ENCODE measurements around the gene DCDC2C.
"Not testable (repeated sequence)": the region's sequence is repeated elsewhere in the genome, so short reads cannot be mapped to it uniquely, and the experiment has no call there.

DCDC2C gene, protein sequence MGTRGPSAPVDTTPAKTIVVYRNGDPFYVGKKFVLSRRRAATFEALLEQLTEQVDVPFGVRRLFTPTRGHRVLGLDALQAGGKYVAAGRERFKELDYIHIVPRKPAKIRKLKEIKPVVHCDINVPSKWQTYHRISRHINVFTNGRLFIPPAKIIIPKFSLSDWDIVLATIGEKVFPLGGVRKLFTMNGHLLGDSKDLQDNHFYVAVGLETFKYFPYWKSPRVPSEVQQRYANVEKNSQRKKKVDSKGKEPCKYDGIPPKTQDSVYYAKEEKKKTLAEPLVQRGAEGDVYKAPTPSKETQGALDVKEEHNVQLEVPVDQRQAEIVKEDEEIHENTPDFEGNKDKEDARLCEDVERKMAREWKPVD

DNA sequence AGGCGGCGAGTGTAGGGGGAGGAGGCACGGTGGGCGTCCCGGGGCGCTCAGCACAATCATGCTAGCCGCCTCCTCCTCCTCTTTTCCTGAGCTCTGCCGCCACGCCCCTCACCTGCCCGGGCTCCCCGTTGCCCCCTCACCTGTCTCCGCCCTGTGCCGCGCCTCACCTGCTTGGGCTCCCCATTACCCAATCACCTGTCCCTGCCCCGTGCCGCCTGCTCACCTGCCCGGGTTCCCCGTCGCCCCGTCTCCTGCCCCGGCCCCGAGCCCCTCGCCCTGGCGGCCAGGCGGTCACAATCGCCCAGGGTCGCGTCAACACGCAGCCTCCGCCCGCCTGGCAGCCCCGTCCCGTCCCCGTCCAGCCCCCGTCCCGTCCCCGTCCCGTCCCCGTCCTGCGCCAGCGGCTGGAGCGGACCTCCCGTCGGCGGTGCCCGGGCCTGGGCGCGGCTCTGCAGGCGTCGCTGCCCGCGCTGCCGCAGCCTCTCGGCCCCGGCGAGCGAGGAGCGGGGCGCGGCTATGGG lies at the start of gene DCDC2C:
Gene DCDC2C, plus strand, starts transcription at position 340 of the 521 bp plus-strand sequence. Its CDS starts 177 bp downstream, at position 517.
- DNase-seq, result no peak

DNA sequence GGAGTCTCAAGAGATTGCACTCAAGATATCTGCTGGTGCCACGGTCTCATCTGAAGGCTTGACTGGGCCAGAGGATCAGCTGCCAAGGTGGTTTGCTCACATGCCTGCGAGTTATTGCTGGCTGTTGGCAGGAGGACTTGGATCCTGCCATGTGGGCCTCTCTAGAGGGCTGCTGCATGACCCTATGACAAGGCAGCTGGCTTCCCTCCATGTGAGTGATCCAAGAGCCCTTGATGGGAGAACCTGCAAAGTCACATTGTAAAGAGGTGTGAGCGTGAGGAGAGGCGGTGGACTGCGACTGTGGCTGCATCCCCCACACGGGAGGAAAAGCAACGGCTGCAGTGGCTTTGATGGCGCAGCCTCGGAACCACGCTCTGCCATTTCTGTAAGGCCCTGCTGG lies 49.4 kb upstream of the DCDC2C start:
- no peak for DNase-seq

DNA sequence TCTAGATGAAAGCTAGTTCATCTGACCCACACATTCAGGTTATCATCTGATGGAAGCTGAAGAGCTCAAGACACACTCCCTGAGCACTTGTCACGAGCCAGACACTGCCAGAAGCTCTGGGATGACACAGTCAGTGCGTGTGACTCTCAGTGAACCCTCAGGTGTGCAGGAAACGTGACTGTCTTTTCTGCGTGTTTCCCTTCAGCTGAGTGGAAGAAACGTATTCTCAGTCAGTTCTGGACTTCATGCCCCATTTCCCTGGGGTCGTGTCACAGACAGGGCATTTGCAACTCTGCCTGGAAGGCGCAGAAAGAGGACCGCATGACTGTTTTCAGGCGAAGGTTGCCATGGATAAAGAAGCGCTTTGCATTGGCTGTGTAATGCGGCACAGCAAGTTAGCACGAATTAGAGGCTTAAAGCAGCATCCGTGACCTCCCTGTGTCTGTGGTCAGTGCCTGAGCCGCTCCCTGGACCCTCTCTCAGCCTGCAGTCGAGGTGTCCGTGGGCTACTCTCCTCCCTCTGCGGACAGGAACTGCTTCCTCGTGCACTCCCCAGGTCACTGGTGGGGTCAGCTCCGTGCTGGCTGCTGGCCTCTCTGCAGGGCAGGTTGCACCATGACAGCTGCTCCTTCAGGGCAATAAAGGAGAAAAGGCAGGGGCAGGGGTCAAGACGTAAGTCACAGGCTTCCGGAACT lies 48.7 kb upstream of the DCDC2C start:
- no peak for DNase-seq

DNA sequence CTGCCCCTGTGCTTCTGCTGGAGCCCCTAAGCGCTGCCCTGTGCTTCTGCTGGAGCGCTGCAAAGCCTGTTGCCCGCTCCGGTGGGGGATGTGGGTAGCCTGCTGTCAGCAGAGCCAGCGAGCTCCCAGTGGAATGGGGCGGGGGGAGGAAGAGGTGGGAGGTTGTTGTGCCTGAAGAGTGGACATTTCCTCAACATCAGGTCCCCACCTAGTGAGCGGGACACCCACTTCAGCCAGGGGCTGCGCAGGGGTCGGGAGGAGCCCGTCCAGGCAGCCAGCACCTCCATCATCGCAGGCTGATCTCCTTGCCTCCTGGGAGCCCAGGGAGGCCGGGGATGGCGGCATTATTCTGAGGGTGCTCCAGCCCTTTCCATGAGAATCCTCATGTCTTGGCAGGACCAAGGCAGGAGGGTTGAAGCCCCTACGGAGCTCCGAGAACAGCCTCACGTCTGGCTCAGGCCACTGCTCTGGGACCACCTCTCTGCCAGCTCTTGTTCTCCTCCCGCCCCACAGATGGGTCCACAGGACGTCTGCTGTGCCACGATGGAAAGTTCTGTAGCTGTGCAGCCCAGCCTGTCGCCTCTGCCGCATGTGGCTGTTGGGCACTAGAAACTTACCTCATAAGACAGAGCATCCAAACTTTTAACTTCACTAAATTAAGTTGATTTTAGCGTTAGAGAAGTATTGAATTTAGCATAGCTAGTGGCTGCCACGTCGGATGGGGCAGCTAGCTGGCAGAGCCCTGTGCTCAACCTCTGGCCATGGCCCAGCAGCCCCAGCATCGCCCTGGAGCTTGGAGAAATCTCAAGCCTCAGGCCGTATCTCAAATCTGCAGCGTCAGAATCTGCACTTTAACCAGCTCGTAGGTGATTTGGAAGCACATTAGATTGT lies 47.3 kb upstream of the DCDC2C start:
- no peak for DNase-seq

DNA sequence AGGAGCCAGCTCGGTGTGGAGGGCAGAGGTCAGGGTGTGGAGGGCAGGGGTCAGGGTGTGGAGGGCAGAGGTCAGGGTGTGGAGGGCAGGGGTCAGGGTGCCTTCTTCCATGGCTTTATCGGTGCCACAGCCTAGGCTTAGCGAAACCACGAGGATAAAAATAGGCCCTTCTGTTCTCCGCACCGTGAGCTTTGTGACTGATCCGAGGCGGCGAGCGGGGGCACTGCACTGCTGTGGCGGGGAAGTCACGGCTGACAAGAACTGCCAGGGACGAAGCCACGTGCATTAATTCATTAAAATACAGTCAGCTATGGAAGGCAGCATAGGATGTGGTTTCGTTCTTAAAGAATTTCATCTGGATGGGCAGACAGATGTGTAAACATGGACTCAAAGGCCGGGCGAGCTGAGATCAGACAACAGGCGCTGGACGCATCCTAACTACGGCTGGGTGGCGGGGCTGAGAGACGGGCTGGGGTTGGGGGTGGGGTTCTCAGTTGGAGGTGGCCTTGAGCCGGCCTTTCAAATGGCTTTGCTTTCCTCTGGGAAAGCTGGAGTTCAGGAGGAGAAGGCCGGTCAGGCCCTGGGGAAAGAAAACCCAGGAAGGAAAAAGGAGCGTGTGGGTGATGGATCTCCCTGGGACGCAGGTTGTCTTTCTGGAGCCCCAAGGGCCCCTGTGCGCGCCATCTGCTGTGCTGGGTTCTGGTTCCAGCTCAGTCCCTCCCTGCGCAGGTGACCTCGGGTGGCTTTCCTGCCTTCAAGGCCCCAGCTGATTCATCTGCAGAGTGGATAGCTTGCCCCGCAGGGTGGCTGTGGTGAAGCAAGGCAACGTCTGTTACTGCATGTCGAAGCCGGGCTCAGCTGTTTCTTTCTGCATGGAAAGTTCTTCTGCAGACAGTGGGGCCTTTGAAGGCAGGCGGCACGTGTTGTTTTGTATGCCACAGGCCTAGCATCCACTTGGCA lies 46.3 kb upstream of the DCDC2C start:
- no peak for DNase-seq

DNA sequence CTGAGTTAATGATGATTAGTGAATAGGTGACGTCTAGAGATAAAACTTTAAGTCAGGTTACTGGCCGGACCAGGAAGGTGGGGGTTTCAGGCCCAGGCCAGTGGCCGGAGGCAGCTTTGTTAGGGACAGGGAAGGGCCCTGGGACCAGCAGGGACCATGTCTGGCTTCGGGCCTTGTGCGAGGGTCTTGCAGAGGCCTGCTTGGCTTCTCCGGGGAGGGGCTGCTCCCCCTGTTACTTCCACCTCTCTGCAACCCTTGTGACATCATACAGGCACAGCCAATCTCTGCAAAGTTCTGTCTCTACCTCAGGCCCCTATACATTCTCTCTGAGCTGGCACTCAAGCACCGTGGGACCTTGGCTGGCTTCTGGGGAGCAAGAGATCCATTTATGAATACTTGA lies 45.5 kb upstream of the DCDC2C start, which contains the start of gene ALLC:
Gene ALLC, plus strand, starts transcription at position 320 of the 400 bp plus-strand sequence. CDS start 12,958 bp downstream, outside the sequence.
- no peak for DNase-seq

DNA sequence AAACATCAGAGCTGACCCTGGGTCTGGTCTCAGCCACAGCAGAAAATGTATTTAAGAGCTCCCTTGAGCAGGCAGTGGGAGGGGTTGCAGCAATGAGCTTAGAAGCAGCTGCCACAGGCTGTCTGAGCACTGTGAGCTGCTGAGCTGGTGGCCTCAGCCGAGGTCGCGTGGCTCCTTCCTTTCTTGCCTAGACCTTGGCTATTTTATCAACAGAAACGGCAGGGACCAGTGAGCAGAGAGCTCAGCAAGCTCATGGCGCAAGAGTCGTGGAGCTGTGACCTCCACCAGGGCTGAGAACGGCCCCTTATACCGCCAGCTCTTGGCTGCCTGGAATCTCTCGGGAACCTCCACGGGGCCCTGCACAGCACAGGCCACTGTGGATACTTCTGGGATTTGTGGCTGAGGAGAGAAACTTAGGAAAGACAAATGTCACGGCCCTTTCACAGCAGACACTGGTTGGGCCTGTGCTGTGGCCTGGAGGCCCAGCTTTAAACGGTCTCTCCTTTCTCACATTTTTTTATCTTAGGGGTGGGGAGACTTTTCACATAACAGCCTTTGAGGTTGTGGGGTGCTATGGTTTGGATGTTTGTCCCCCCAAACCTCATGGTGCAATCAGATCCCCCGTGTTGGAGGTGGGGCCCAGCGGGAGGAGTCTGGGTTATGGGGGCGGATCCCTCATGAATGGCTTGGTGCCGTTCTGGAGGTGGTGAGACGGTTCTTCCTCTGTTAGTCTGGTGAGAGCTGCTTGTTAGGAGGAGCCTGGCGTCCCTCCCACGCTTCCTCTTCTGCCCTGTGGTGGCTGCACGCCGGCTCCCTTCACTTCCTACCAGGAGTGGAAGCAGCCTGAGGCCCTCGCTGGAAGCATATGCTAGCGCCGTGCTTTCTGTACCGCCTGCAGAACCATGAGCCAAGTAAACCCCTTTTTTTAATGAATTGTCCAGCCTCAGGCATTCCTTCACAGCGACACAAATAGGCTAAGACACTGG lies 43.6 kb upstream of the DCDC2C start:
- peak; percentile 0 to 9 for DNase-seq

DNA sequence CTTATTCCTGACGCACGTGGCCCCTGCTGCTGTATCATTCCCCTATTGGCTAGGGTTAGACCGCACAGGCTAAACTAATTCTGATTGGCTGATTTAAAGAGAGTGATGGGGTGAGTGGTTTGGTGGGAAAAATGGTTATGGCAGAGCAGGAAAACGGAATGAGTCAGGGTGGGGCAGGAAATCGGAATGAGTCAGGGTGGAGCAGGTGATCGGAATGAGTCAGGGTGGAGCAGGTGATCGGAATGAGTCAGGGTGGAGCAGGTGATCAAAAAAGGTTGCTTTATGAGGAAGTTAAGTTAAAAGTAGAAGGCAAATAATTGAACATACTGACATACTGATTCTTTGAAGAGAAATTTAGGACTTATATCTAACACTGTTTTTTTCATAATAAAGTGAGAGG lies 42.7 kb upstream of the DCDC2C start:
- DNase-seq, result not testable (repeated sequence)

DNA sequence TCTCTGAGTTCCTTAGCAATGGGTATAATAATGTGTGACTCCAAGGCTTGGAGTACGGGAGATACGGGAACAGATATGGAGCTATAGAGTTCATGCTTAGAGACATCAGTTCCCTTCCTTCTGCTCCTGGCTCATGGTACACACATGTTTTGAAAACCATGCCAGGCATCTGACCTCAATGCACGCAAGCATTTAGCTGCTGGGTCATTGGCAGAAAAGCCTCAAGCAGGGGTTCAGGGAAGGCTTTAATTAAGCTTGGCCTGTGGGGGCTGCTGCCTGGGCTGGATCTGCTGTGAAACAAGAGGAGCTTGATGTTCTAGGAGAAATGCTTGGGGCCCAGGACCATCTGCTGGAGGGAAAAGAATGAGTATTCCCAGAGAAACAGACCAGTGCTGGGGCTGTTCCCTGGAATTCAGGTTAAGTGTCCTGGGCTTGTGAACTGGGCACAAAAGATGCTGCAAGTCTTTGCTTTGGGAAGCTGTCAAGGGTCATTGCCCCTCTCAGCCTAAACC lies 42.2 kb upstream of the DCDC2C start:
- no peak for DNase-seq

DNA sequence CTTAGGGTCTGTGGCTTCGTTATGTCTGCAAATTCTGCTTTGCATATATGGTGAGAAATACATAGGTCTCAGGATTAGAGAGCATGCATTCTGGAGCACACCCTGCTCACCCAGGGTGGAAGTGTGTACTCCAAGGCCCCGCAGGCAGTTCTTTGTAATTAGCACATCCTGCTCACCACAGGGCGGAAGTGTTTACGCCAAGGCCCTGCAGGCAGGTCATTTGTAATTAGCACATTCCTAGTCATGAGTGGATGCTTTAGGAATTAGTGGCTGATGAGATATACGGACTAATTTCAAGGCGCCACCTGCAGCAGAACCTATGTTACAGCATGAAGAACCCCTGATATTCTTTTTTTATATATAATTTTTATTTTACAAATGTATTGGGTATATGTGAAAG lies 41.1 kb upstream of the DCDC2C start:
- DNase-seq, result no peak

DNA sequence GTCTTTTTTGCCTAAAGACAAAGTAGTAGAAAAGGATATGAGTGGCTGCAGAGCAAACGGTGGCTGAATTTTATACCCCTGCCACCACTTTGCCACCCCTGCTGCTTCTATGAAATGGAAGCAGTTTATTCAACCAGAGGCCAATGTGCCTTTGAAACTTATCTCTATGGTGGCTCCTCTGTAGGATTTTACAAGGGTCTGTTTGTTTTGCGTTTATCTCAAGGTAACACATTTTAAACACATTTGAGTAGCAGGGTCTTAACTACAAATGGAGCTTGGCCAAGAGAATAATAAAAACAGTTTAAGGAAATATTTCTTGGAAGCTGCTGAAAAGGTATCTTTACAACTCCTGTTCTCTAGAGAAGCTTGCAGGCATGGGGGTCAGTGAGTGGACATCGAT lies 39.3 kb upstream of the DCDC2C start:
- no peak for DNase-seq

DNA sequence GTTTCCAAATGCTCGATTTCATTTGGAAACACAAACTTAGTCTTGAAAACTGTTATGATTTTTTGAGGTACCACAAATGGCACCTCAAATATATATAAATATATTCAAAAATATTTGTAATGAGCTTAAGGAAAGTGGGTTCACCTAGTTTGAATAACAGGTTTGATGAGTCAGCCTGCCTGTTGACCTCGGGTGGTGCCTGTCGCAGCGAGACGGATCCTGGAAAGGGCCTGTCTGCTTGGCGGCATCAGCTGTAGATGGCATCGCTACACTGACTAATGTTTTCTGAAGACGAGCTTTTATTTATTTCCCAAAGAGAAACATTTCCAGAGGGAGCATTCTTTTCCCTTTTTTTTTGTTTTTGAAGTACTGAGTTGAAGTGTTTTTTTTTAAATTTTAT lies 38.5 kb upstream of the DCDC2C start:
- no peak for DNase-seq

DNA sequence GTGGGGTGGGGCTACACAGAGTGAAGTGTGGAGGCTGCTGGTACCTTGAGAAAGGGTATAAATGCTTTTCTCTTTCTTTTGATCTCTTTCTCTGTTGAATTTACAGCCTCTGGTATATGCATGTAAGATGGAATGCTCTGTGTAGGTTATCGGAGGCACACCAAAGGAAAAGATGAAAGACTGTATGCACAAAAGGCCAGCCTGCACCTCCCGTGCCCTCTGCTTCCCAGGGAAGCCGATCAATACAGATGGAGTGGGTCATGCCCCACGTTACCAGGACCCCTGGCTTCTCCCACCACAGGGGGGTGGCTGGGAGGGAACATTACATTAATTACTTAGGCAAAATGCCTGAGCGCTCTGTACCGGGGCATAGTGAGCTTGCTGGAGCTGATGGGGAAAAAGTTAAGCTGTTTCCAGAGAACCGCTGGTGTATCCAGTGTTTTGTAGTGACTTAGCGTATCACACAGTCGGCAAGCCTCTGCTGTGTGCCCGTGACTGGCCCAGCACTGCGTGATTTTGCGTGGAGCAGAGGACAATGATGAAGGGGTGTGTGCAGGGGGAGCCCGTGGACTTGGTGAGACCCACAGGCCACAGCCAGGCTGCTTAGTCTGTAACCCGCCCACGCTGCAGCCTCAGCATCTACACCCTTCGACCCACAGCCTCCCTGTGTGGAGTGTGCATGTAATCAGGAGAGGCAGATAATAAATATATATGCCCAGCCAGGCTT lies 37.3 kb upstream of the DCDC2C start:
- DNase-seq, result no peak

DNA sequence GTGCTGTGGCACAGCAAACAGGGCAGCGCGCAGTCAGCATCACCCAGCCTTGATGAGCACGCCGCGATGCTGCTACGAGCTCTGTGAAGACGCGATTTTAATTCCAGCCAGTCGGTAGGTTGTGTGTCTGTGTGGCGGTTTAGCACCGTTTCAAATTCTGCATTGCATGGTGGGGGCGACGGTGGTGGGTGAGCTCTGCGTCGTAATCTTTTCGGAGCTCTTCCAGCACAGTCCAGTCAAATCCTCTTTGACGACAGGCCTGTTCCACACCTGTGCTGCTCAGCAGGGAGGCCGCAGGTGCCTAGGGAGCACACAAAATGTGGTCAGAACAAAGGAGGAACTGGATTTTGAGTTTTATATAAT lies 36.8 kb upstream of the DCDC2C start:
- no peak for DNase-seq

DNA sequence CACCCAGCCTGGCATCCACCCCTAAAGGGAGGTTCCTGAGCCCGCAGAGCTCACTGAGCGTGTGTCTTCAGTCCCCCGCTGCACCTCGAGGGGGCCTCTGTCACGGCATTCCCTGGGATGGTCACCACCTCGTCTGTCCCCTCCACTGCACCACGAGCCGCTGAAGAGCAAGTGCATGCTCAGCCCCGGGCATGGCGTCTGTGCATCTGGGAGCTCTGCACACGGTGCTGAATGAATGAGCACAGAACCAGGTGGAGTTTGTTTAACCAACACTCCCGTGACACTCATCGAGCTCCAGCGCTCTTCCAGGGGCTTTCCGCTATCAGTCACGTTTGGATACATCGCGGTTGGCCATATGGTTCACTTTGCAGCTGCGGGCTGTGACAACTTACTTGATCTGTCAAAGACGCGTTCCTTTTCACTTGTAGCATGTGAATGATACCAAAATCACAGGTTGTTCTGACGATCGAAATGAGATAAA lies 36.2 kb upstream of the DCDC2C start:
- no peak for DNase-seq

DNA sequence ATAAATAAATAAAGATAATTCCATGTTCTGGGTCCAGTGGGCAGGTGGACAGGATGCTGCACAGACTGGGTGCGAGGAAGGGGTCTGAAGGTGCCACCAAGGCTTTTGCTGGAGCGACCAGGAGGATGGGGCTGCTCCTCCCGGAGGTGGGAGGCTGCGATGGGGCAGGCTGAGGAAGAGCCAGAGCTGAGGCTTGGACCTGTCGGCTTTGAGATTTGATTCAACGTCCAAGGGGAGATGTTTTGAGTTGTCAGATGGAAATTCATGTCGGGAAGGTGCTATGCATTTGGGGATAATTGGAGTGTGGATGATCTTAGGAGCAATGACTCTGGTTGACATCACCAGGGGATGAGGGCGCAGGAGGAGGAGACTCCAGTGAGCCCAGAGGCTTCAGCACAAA lies 33.7 kb upstream of the DCDC2C start:
- no peak for DNase-seq

DNA sequence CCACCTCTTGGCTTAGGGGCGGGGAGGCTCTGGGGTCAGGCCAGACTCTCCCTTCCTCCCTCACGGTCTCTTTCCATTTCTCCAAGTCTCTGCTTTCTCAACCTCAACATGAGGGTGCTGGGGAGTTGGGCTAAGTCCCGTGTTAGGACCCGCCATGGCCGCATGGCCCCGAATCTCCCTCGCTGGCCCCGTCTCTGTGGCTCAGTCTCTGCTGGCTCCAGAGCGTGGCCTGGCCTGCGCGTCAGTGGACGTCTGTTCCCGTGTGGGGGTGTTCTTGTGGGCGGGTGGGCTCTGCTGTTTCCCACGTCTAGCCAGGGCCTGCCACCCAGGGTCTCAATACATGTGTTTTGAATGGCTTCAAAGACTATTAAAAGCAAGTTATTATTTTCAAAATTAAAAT lies 33.0 kb upstream of the DCDC2C start:
- no peak for DNase-seq

DNA sequence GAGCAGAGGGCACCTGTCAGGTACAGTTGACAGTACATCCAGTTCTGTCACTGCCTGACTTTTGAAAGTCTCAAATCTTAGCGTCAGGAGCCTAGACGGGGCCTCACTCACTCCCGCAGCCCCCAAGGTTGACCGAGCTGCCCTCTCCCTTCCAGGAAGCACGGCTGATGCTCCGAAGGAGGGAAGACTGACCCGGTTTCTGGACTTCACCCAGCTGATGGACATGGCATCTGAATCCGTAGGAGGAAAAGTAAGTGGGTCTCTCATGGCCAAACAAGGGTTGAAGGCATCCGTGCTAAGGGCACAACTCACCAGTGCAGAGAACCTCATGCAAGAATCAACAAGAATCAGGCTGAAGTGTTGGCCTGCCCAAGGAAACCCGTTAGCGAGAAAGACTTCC lies 32.4 kb upstream of the DCDC2C start:
- DNase-seq, result no peak

DNA sequence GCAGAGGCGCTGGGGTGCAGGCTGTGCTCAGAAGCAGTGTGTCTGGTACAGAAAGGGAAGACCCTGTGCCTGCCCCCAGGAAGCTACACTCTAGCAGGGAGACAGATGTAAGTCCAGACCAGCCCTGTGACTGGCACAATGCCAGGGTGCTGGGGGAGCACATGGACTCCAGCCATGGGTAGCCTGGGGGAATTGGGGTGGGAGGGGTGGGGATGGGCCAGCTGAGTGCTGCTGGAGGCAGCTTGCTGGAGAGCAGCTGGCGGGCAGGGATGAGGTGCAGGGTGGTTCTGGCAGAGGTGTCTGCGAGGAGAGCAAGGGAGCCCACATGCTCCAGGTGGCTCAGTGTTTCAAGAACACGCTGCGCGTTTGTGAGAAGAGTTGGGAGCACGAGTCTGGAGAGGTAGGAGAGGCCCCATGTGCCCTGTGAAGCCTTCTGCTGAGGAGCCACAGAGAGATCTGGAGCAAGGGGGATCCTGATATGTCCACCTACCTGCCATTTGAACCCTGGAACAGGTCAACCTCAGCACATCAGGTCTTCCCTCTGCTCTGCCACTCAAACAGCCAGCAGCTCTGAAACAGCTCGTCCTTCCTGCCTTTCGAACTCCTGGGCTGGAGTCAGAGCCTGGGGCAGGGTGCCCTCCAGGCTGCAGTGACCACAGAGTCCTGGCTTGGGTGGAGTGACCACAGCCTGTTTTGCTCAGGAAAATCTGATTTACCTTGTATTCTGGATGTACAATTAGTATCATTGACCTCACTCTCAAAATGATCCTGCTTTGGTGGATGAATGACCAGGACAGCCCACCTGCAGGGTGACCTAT lies 30.3 kb upstream of the DCDC2C start:
- no peak for DNase-seq
